AG04449 (cell line): ENCODE measurements around the gene PLEKHG2.

Experiments
- CTCF ChIA-PET: fragments of 350-600 bp; formaldehyde crosslinking; extraction: SDS; loops from one replicate; lab custom pipeline; 2021; ENCODE audit warnings: antibody characterized with exemption; lab: Yijun Ruan, JAX
- POLR2A ChIA-PET: fragments of 400-600, 350-600 bp; formaldehyde crosslinking; extraction: SDS; loops from one replicate; lab custom pipeline; 2020; ENCODE audit warnings: antibody characterized with exemption, inconsistent platforms; lab: Yijun Ruan, JAX
- DNase-seq: peaks from one replicate; pipeline ENCODE4 v3.0.0-alpha.2; 2010; ENCODE audit warnings: low read depth, low spot score
- H3K4me3 ChIP-seq: 2 replicates; pipeline ENCODE4 v1.5.1; 2011; ENCODE audit warnings: low read depth, mild to moderate bottlenecking, control low read depth, low read length
- CTCF ChIP-seq: IDR thresholded peaks from one replicate; pipeline ENCODE4 v1.5.1; 2011; ENCODE audit warnings: mild to moderate bottlenecking, moderate library complexity, low read length, control low read depth, inconsistent platforms; ENCODE audit not compliant: insufficient read depth; ENCODE audit errors: missing control alignments

Gene PLEKHG2

GRCh38 chr19:39435499-39436349 lies 23.3 kb downstream of the PLEKHG2 start, which contains the start of gene RPS16:
Gene RPS16 (minus strand): TSS chr19:39435949. CDS start chr19:39435895, 54 bp downstream.
- TF ChIP-seq CTCF: no peak
- peak within 1 kb of the TSS; percentile 100 for H3K4me3 ChIP-seq
- POLR2A ChIA-PET: interaction anchor here (0.6 to 1.8 kb wide), 32 partner anchors 9 to 1827 kb away, joined by 3 to 31 read pairs (median 4); partner anchors contain the start of genes DYRK1B, EID2B, MED29 and PAF1
- CTCF ChIA-PET: interaction anchor here (0.6 to 1.8 kb wide), 12 partner anchors 9 to 99 kb away, joined by 3 to 11 read pairs (median 3); partner anchors contain the start of genes DLL3, EID2B and PLEKHG2
- DNase-seq: no peak

- POLR2A ChIA-PET: interaction anchor here (0.6 to 1.8 kb wide), 30 partner anchors 8 to 750 kb away, joined by 3 to 31 read pairs (median 5); partner anchors contain the start of genes DYRK1B, EID2B, MED29 and PAF1
- DNase-seq: no peak
- peak overlapping the region; percentile 63 for H3K4me3 ChIP-seq
- CTCF ChIA-PET: interaction anchor here (0.6 to 1.8 kb wide), 10 partner anchors 9 to 98 kb away, joined by 3 to 11 read pairs (median 4); partner anchors contain the start of genes EID2B and PLEKHG2
- TF ChIP-seq CTCF: no peak
These were observed 23.9 kb downstream of the PLEKHG2 start for GRCh38 chr19:39436350-39436716.

GRCh38 chr19:39438270-39438934 lies 25.9 kb downstream of the PLEKHG2 start:
- H3K4me3 ChIP-seq: no peak overlapping the region
- POLR2A ChIA-PET: interaction anchor here (0.6 to 0.8 kb wide), 3 partner anchors 32 to 101 kb away, joined by 3 read pairs; partner anchors contain the start of gene ZFP36
- TF ChIP-seq CTCF: no peak
- CTCF ChIA-PET: interaction anchor here (0.9 to 5.9 kb wide), 7 partner anchors 12 to 404 kb away, joined by 3 to 129 read pairs (median 21); partner anchors contain the start of genes EID2 and EID2B
- no peak for DNase-seq

GRCh38 chr19:39444598-39445195 lies 32.2 kb downstream of the PLEKHG2 start:
- H3K4me3 ChIP-seq: peak overlapping the region; percentile 99
- ChIA-PET POLR2A (interaction anchor here (0.6 to 2.3 kb wide), 6 partner anchors 9 to 90 kb away, joined by 3 to 23 read pairs (median 6); partner anchors contain the start of genes PLEKHG2, RPS16 and TIMM50), CTCF (interaction anchor here (0.9 to 4.3 kb wide), 4 partner anchors 30 to 93 kb away, joined by 3 to 17 read pairs (median 4); no protein-coding TSS in a partner anchor)
- TF ChIP-seq CTCF: no peak
- DNase-seq: no peak

- DNase-seq: peak; percentile 82
- H3K4me3 ChIP-seq: peak within 1 kb of the TSS; percentile 99
- POLR2A ChIA-PET: interaction anchor here (0.6 to 2.3 kb wide), 7 partner anchors 10 to 89 kb away, joined by 3 to 23 read pairs (median 5); partner anchors contain the start of genes PLEKHG2, RPS16 and TIMM50
- CTCF ChIA-PET: interaction anchor here (1.1 to 4.3 kb wide), 3 partner anchors 29 to 92 kb away, joined by 3 to 17 read pairs (median 6); no protein-coding TSS in a partner anchor
- no peak for TF ChIP-seq CTCF
These were observed 33.0 kb downstream of the PLEKHG2 start, which contains the start of gene SUPT5H for GRCh38 chr19:39445196-39446111. Gene SUPT5H (plus strand): TSS chr19:39445582. CDS start chr19:39445891, 309 bp downstream.
